HG03432 (cell line): ENCODE results near the gene SCD5.

Experiments used
- ATAC-seq: cut with Tn5 transposase; IDR thresholded peaks from one replicate; pipeline ENCODE4 v1.9.1; 2021; ENCODE audit warnings: mild to moderate bottlenecking, moderate library complexity; ENCODE audit not compliant: unreplicated experiment

The SCD5 gene

GRCh38 chr4:82797405-82798111, 1.0 kb downstream of the SCD5 start:
- no peak for ATAC-seq

DNA sequence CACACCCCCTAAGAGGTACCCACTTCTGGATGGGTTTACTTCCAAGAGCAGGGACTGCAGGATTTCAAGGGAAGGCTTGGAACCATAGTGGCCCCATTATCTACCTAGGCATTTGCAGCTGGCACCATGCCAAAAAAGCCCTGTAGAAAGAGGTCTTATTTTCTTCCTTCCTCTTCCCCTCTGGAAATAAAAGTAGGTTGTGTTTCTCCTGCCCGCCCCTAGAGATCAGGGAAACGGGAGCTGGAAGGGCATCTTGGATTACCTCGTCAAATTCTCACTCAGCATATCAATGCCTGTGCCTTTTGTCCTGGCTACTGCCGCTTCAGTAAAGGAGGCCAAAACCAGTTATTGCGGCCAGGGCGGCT, 1.6 kb downstream of the SCD5 start:
- ATAC-seq: no peak

GRCh38 chr4:82792912-82793649, 5.5 kb downstream of the SCD5 start:
- ATAC-seq: no peak

- no peak for ATAC-seq
Observed at GRCh38 chr4:82791179-82791578, 7.4 kb downstream of the SCD5 start.

- ATAC-seq: no peak
Observed at GRCh38 chr4:82790060-82790660, 8.4 kb downstream of the SCD5 start.

- ATAC-seq: no peak
Observed at GRCh38 chr4:82789025-82789776, 9.4 kb downstream of the SCD5 start.

DNA sequence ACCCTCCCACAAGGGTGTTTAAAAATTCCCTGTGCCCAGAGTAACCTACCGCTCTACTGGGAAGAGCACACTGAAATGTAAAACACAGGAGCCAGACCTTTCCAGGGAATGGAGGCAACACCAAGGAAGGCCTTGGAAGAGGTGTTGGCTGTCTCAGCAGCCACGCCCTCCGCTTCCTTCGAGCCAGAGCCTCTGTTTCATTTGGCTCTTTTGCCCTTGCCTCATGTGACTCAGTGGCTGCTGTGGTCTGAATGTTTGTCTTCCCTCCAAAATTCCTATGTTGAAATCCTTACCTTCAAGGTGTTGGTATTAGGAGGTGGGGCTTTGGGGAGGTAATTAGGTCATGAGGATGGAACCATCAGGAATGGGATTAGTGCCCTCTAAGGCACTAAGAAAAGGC, 11.3 kb downstream of the SCD5 start:
- ATAC-seq: no peak

DNA sequence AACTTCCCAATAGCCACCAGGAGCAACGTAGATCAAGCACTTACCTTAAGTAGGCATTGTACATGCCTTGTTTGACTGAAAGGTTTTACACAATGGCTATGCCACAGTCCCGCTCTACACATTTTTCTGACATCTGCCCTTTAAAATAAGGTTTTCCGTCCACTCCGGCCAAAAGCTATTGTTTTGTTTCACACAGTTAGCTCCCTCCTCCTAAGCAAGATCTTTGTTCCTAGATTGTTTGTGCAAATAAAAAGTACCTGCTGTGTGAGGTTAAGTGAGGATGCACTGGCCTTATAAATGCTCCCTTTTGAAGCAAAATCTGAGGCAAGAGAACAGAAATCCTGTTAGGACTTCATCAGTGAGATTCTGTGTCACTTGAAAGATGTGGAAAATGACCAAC, 11.8 kb downstream of the SCD5 start:
- ATAC-seq: no peak

DNA sequence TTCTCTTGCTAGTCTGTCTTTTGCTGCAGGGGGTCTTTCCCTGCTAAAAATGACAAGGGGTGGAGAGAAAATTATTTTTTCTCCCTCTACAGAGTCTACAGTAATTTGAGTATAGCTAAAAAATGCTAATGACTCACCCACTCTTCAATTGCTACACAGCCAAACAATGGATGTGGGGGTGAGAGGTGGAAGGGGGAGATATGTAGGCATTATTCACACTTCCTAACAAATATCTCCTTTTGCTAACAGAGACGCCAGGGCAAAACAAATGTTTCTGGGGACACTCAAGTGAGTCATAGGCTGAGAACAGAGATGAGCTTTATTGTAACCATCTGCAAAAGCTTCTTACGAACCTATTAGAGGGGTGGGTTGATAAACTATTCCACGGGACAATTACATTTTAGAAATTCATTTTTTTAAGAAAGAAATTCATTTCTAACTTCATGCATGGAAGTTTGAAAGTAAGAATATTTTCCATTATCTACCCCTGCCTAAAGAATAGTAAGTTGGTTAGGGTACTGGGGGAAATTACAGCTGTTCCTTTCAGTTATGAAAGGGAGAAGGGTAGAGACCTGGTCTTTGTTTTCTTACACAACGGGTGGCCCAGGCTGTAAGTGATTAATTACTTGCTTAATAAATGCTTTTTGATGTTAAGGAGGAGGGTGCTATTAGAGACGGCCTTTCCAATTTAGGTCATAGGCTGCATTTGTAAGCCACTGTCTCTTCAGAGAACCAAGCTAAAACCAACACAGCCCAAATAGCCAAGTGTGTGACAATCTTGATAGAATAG, 12.8 kb downstream of the SCD5 start:
- no peak for ATAC-seq

DNA sequence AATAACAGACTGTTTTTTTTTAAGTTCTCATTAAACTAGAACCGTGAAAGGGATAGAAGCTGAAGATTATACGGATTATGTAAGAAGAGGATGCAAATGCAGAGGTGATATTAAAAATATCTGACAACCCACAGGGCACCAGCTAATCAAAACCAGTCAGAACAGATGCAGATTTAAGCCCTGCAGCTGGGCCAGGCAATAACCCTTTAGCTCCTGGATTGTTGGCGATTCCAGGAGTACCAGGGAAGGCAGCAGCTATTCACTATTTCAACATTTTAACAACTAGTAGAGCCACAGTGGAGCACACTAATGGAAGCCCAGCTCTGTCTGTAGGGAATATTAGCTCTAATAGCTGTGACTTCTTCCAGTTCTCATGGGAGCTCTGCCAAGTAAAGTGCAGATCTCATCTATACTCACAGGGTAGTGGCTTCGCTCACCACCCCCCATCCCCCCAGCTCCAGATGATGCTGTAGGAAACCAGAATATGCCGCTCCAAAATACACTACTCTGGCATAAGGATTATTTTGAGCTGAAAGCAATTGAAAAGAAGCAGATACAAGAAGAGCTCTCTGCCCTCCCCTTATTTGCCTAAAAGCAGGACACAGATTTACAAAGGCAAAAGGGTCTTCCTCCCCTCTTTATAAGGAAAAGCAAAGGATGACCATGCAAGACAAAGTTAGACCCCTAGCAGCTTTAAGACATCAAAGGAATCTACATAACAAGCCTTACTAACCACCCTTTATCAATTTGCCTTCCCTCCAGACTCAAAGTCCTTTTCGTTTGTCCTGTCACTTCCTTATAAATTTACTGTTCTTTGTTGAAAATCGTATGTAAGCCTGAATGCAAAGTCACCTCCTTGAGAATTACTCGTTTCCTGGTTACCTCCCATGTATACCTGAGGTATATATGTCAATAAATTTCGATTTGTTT, 13.7 kb downstream of the SCD5 start:
- ATAC-seq: no peak

GRCh38 chr4:82782626-82783345, 15.8 kb downstream of the SCD5 start:
- no peak for ATAC-seq

DNA sequence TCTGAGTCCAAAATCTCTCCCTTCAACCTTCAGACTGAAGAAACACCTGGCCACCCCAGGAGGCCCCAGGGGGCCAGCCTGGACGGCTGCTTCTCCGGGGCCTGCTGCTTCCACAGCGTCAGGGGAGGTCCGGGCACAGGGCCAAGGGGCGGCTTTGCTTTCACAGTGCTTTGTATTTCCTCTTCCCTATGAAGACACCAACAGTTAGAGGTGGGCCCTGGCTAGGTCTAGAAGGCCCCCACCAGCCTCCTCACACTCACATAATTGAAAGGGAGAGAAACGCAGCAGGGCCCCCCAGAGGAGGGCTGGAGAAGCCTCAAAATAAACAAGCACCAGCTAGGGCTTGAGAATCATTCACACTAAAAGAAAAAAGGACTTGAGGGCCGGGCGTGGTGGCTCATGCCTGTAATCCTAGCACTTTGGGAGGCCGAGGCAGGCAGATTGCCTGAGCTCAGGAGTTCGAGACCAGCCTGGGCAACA, 17.8 kb downstream of the SCD5 start:
- peak; percentile 88 for ATAC-seq

- ATAC-seq: no peak
Observed at GRCh38 chr4:82780170-82780751, 18.3 kb downstream of the SCD5 start.

DNA sequence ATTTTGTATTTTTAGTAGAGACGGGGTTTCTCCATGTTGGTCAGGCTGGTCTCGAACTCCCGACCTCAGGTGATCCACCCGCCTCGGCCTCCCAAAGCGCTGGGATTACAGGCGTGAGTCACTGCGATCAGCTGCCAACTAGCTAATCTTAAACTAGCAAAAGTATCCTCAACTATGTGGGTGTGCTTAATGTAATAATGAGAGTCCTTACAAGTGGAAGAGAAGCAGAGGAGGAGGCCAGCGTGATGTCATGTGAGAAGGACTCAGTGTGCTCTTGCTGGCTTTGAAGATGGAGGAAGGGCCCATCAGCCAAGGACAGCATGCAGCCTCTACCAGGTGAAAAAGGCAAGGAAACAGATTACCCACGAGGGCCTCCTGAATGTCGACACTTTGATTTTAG, 19.6 kb downstream of the SCD5 start:
- ATAC-seq: no peak

DNA sequence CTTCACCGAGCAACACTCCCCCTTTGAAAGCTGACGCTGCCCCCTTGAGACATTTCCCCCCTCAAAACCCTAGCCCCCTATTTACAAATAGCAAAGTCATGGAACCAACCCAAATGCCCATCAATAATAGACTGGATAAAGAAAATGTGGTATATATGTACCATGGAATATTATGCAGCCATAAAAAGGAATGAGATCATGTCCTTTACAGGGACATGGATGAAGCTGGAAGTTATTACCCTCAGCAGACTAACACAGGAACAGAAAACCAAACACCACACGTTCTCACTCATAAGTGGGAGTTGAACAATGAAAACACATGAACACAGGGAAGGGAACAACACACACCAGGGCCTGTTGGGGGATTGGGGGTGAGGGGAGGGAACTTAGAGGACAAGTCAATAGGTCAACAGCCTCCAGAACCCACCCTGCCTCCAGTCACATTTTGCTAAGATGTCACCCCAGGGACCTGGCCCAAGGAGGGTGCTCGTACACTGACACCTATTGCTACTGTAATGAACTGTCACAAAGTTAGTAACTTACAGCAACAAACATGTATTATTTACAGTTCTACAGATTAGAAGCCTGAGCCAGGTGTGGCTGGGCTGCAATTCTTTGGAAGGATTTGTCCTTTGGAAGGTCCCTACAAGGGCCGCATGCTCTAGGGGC, 20.6 kb downstream of the SCD5 start:
- no peak for ATAC-seq

DNA sequence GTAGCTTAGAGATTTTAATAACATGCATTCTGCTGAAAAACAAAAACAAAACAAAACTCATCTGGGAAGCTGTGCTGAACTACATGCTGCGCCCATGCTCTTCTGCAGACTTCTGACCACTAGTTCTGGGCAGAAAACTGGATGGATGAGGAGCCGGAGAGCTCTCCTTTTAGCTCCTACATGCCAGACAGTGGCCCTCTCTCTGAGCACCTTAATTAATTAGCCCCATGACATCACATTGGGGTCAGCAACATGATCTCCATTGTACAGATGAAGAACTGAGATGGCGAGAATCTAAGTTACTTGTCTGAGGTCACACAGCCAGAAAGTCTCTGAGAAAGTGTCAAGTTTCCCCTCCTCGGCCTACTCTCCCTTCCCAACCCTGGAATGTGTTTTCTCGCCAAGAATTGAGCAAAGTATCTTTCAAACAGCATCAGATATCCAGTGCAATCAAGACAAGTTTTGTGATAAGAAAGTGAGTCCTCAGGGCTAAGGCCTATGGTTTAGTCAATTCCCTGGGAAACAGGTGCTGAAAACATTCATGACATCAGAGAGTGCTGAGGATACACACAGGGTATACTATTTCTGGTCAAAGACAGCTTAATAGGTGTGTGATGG, 21.6 kb downstream of the SCD5 start:
- ATAC-seq: no peak

- ATAC-seq: no peak
Observed at GRCh38 chr4:82775243-82775642, 23.4 kb downstream of the SCD5 start.
